Measurements from ENCODE around the gene THBS3. TPM values are rescaled to one million over a fixed set of nuclear protein-coding genes. Genes with fewer than 3 reads are reported as not detected.
"Not testable (repeated sequence)": the region's sequence is repeated elsewhere in the genome, so short reads cannot be mapped to it uniquely, and the experiment has no call there.

The THBS3 gene
- total RNA-seq, 2 experiments from 2014 or later: 25.5 to 26.1 TPM

DNA sequence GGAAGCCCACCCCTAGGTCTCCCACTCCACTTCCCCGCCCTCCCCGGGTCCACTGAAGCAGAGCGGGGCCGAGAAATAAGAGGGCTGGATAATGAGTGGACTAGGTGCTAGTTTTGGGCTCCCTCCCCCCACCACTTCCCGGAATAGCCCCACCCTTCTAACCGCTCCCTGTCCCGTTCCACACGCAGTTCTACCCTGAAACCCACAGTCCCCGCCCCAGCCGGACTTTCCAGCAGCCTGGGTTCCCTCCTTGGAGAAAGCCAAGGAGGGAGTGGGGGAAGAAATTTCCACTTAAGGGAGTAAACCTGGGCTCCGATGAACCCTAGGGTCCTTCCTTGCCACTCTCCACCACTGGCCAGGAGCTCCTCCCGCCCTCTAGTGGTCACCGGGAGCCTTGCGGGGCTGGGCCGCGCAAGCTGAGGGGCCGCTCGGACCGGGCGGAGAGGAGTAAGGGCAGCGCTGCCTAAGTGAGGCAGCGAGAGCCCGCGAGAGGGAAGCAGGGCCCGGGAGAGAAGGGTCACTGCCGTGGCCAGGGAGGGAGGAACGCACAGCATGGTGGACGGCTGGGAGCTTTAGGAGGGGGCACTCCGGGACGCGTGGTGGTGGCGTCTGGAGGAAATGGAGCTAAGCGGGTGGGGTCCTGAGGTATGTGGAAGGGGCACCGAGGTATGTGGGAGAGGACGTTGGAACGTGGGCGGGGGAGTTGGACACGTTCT is 14.3 kb downstream of the THBS3 start:
- Mint-ChIP-seq H3K4me3 (peak overlapping the region; percentile 96), H3K9me3 (no peaks in the 10 kb centered on the region), H3K27me3 (no peaks in the 10 kb centered on the region), H3K4me1 (ENCODE audit: low read depth) (peaks cover 27% of the 10 kb centered on the region), H3K27ac (peak overlapping the region; percentile 96), H3K36me3 (ENCODE audit: low read depth) (peaks cover 5% of the 10 kb centered on the region)
- peak overlapping the region; percentile 62 for H3K4me3 ChIP-seq (ENCODE audit: low read length)
- DNase-seq (peak; percentile 31 to 81 (median 62)), ATAC-seq (ENCODE audit: poor library complexity) (peak; percentile 27)
- H3K4me1 ChIP-seq (ENCODE audit: insufficient read depth, low read length): peaks cover 38% of the 10 kb centered on the region
- ChIA-PET CTCF (interaction anchor here (0.8 to 3.6 kb wide), 13 partner anchors 10 to 130 kb away, joined by 3 to 34 read pairs (median 6); partner anchors contain the start of genes KRTCAP2, MTX1 and TRIM46), POLR2A (interaction anchor here (0.6 to 3.6 kb wide), 17 partner anchors 14 to 1247 kb away, joined by 3 to 31 read pairs (median 4); partner anchors contain the start of genes CLK2, DENND4B, KRTCAP2 and MTX1)
- peak overlapping the region; percentile 21 to 89 for H3K27ac ChIP-seq (ENCODE audit: low read depth in 1 of 2, low read length in 2 of 2)
- intact Hi-C loops (cut with DNase I, micrococcal nuclease): loop anchor here (1.0 to 5.0 kb wide), 3 partner anchors 18 to 586 kb away; partner anchors contain the start of gene ADAR (in 1 of the 2)
- TF ChIP-seq CTCF (IDR thresholded peaks at IDR 0.05): peak; percentile 97
- H3K9me3 ChIP-seq (ENCODE audit: control insufficient read depth in 1 of 2, insufficient read depth in 1 of 2, low read length in 2 of 2): no peaks in the 10 kb centered on the region
- no peaks in the 10 kb centered on the region for H3K27me3 ChIP-seq (ENCODE audit: control insufficient read depth in 1 of 2, insufficient read depth in 2 of 2, low read length in 2 of 2)
- no peaks in the 10 kb centered on the region for H3K36me3 ChIP-seq (ENCODE audit: insufficient read depth, low read length)

DNA sequence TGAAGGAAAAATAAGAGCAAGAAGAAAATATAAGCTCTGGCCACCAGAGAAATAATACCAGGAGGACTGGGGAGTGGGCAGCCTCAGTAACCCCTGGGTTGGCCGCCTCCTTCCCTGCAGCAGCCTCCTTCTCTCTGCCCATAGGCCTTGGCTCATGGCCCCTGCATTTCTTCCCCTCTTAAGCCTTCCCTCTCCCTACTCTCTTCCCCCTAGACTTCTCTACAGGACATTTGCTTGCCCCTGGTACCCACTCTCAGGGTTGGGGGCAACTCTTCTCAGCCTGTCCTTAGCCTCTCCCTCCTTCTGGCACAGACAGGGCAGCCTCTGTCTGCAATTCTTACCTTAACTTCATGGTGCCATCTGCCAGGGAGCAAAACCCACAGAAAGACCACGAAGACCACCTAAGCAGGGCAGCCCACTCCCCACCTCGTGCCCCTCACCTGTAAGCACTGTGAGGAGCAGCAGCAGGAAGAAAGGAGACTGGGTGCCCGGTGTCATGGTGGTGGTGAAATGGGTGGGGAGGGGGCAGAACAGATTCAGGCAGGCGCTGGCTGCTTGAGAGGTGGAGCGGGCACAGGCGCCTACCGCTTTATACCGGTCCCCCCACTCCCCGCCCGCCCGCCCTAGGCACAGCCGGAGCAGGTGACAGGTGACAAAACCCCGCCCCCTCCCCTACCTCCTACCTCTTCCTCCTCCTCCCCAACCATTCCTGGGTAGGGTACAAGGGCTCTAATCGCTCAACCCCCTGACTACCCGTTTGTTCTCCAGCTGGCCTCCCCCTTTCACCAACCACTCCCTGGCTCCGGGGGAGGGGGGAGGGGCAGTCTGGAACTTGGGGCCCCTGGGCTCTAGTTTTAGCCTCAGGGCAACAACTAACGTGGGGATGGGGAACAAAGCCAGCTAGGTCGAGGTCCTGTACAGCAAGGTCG is 15.1 kb downstream of the THBS3 start:
- peak overlapping the region; percentile 96 for H3K4me3 Mint-ChIP-seq
- H3K9me3 Mint-ChIP-seq: no peaks in the 10 kb centered on the region
- DNase-seq: peak in 9 of 14 experiments; percentile 12 to 75 (median 41)
- Histone ChIP-seq H3K9me3 (ENCODE audit: control insufficient read depth in 1 of 2, insufficient read depth in 1 of 2, low read length in 2 of 2) (no peaks in the 10 kb centered on the region), H3K4me1 (ENCODE audit: insufficient read depth, low read length) (peaks cover 38% of the 10 kb centered on the region), H3K27ac (ENCODE audit: low read depth in 1 of 2, low read length in 2 of 2) (peak overlapping the region; percentile 0 to 21), H3K36me3 (ENCODE audit: insufficient read depth, low read length) (no peaks in the 10 kb centered on the region), H3K27me3 (ENCODE audit: control insufficient read depth in 1 of 2, insufficient read depth in 2 of 2, low read length in 2 of 2) (no peaks in the 10 kb centered on the region), H3K4me3 (ENCODE audit: low read length) (peak overlapping the region; percentile 62)
- peak overlapping the region; percentile 96 for H3K27ac Mint-ChIP-seq
- TF ChIP-seq CTCF (IDR thresholded peaks at IDR 0.05): no peak
- POLR2A ChIA-PET: interaction anchor here (0.9 to 3.6 kb wide), 12 partner anchors 14 to 237 kb away, joined by 3 to 31 read pairs (median 4); partner anchors contain the start of genes CLK2, KRTCAP2, MTX1 and PBXIP1
- peak; percentile 11 for ATAC-seq (ENCODE audit: poor library complexity)
- H3K27me3 Mint-ChIP-seq: no peaks in the 10 kb centered on the region
- intact Hi-C loops (cut with DNase I, micrococcal nuclease): loop anchor here (1.0 to 5.0 kb wide), 3 partner anchors 17 to 585 kb away; partner anchors contain the start of gene ADAR (in 1 of the 2)
- CTCF ChIA-PET: interaction anchor here (0.8 to 3.6 kb wide), 12 partner anchors 11 to 131 kb away, joined by 3 to 34 read pairs (median 8); partner anchors contain the start of genes KRTCAP2, MTX1 and TRIM46
- H3K4me1 Mint-ChIP-seq (ENCODE audit: low read depth): peaks cover 33% of the 10 kb centered on the region
- peaks cover 5% of the 10 kb centered on the region for H3K36me3 Mint-ChIP-seq (ENCODE audit: low read depth)

DNA sequence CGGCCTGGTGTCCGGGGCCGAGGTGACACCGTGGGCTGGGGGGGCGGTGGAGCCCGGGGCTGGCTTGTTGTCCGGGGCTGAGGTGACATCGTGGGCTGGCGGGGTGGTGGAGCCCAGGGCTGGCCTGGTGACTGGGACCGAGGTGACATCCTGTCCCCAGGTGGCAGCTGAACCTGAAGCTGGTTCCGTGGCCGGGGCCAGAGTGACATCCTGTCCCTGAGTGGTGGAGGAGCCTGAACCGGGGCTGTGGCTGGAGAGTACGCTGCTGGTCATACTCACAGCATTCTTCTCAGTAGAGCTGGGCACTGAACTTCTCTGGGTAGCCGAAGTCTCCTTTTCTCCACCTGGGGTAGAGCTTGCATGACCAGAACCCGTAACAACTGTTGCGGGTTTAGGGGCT is 15.8 kb downstream of the THBS3 start:
- no peak overlapping the region for H3K27ac ChIP-seq (ENCODE audit: low read depth in 1 of 2, low read length in 2 of 2)
- ATAC-seq (ENCODE audit: poor library complexity): no peak
- no peaks in the 10 kb centered on the region for H3K27me3 Mint-ChIP-seq
- no peak for TF ChIP-seq CTCF (IDR thresholded peaks at IDR 0.05)
- H3K36me3 Mint-ChIP-seq (ENCODE audit: low read depth): peaks cover 5% of the 10 kb centered on the region
- H3K9me3 ChIP-seq (ENCODE audit: control insufficient read depth in 1 of 2, insufficient read depth in 1 of 2, low read length in 2 of 2): no peaks in the 10 kb centered on the region
- H3K36me3 ChIP-seq (ENCODE audit: insufficient read depth, low read length): no peaks in the 10 kb centered on the region
- H3K27me3 ChIP-seq (ENCODE audit: control insufficient read depth in 1 of 2, insufficient read depth in 2 of 2, low read length in 2 of 2): no peaks in the 10 kb centered on the region
- no peaks in the 10 kb centered on the region for H3K9me3 Mint-ChIP-seq
- H3K27ac Mint-ChIP-seq: no peak overlapping the region
- H3K4me3 Mint-ChIP-seq: peak overlapping the region; percentile 8
- ChIA-PET POLR2A (interaction anchor here (1.0 to 3.6 kb wide), 2 partner anchors 15 to 17 kb away, joined by 4 to 18 read pairs; partner anchors contain the start of gene MTX1), CTCF (interaction anchor here (3.6 kb wide), 1 partner anchor 36 kb away, joined by 23 read pairs; no protein-coding TSS in a partner anchor)
- DNase-seq: no peak
- intact Hi-C loops (cut with DNase I, micrococcal nuclease): loop anchor here (5.0 kb wide), 2 partner anchors 35 to 585 kb away; partner anchors contain the start of gene ADAR (in 1 of the 2)
- peaks cover 33% of the 10 kb centered on the region for H3K4me1 Mint-ChIP-seq (ENCODE audit: low read depth)
- peaks cover 38% of the 10 kb centered on the region for H3K4me1 ChIP-seq (ENCODE audit: insufficient read depth, low read length)
- no peak overlapping the region for H3K4me3 ChIP-seq (ENCODE audit: low read length)

DNA sequence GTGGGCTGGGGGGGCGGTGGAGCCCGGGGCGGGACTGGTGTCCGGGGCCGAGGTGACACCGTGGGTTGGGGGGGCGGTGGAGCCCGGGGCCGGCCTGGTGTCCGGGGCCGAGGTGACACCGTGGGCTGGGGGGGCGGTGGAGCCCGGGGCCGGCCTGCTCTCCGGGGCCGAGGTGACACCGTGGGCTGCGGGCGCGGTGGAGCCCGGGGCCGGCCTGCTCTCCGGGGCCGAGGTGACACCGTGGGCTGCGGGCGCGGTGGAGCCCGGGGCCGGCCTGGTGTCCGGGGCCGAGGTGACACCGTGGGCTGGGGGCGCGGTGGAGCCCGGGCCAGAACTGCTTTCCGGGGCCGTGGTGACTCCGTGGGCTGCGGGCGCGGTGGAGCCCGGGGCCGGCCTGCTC is 17.8 kb downstream of the THBS3 start:
- H3K27me3 ChIP-seq (ENCODE audit: control insufficient read depth in 1 of 2, insufficient read depth in 2 of 2, low read length in 2 of 2); POLR2A ChIA-PET; CTCF ChIA-PET; H3K27ac Mint-ChIP-seq; H3K9me3 Mint-ChIP-seq; DNase-seq; H3K9me3 ChIP-seq (ENCODE audit: control insufficient read depth in 1 of 2, insufficient read depth in 1 of 2, low read length in 2 of 2); H3K36me3 ChIP-seq (ENCODE audit: insufficient read depth, low read length); H3K4me3 Mint-ChIP-seq; H3K36me3 Mint-ChIP-seq (ENCODE audit: low read depth); H3K27me3 Mint-ChIP-seq; H3K4me3 ChIP-seq (ENCODE audit: low read length); H3K27ac ChIP-seq (ENCODE audit: low read depth in 1 of 2, low read length in 2 of 2); ATAC-seq (ENCODE audit: poor library complexity): not testable (repeated sequence)
- H3K4me1 Mint-ChIP-seq (ENCODE audit: low read depth): peaks cover 33% of the 10 kb centered on the region
- H3K4me1 ChIP-seq (ENCODE audit: insufficient read depth, low read length): peaks cover 31% of the 10 kb centered on the region
- intact Hi-C loops (cut with DNase I, micrococcal nuclease): loop anchor here (5.0 kb wide), 2 partner anchors 37 to 583 kb away; partner anchors contain the start of gene ADAR (in 1 of the 2)
